ENCODE measurements around the gene GART. TPM values are rescaled to one million over a fixed set of nuclear protein-coding genes. Genes with fewer than 3 reads are reported as not detected.
A peak's percentile ranks its signal among the peaks of the same experiment; 100 is the strongest.

GART gene
- 166 and 240 TPM in 2 replicates for total RNA-seq (2022)
- Bru-seq, nascent RNA: percentile 91 among the genes with signal in this experiment
- percentile 94 among the genes with signal in this experiment for BruChase-seq, experiment 1, labeled RNA remaining after a 6-hour chase
- BruChase-seq, experiment 2, labeled RNA remaining after a 2-hour chase: percentile 91 among the genes with signal in this experiment
- long read RNA-seq, transcript GART-203 (22 exons, 3,341 nt): major isoform, 429 of 634 reads
- long read RNA-seq, transcript GART-201 (11 exons, 2,149 nt): minor isoform, 64 of 634 reads
- long read RNA-seq, partial matches to known transcripts: 54 of 634 reads
- long read RNA-seq, other reads (novel, unspliced or antisense): 87 of 634 reads

DNA sequence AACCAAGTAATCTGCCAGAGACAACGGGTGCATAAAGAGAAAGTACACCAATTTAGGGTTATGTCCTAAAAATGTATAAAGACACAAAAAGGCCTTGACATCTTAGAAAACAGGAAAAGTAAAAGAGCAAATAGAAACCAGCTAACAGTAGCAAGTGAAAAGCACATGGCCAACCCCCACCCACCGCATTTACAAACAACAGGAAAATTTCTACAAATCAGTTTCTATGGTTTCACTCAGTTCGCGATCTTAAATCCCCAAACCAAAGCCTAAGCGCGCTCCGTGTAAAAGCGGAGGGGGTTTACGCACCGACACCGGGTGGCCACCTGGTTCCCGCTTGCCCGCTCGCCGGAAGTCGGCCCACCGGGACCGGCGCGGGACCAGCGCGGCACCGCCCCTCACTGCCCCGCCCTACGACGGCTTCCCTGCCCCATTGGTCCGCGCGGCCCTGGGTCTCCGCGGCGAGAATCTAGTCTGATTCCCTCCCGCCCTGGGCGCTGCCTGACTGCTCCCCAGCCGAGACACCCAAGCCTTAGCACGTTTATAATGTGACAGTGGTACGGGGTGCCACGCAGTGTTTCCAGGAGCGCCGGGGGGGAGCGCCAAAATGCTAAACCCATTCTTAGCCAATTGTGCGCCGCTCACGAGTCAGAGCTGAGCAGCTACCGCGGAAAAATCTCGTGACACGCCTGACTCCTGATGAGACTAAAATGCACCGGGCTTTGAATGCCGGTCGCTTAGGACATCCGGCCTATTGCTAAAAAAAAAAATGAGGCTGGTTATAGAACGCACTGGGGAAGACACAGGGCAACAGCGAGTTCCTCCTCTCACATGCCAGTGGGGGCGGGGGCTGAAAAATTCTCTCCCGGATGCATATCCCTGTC lies at the start of gene GART:
TSS of gene GART (minus strand) at position 362 of the 884 bp plus-strand sequence. CDS start 2,802 bp downstream, outside the sequence.
- POLR2A ChIA-PET: interaction anchor here (0.7 to 9.0 kb wide), 24 partner anchors 11 to 770 kb away, joined by 3 to 89 read pairs (median 6); partner anchors contain the start of genes CRYZL1, DNAJC28, DONSON and IFNAR1
- Mint-ChIP-seq H3K9me3 (ENCODE audit: unreplicated experiment) (no peaks in the 10 kb centered on the region), H3K4me3 (ENCODE audit: unreplicated experiment) (peak within 1 kb of the TSS; percentile 81), H3K27me3 (ENCODE audit: insufficient read depth, unreplicated experiment) (no peaks in the 10 kb centered on the region), H3K36me3 (ENCODE audit: insufficient read depth, unreplicated experiment) (peaks cover 53% of the 10 kb centered on the region), H3K4me1 (ENCODE audit: insufficient read depth, unreplicated experiment) (peaks cover 24% of the 10 kb centered on the region), H3K27ac (ENCODE audit: low read depth, unreplicated experiment) (peak within 1 kb of the TSS; percentile 99)
- intact Hi-C loops (cut with micrococcal nuclease): no loop called here
- CTCF ChIA-PET: no interaction called here
- DNase-seq (ENCODE audit: unreplicated experiment): peak; percentile 88
- BruUV-seq (replicated peaks): no TSS peak
- TF ChIP-seq, protein P1, sequence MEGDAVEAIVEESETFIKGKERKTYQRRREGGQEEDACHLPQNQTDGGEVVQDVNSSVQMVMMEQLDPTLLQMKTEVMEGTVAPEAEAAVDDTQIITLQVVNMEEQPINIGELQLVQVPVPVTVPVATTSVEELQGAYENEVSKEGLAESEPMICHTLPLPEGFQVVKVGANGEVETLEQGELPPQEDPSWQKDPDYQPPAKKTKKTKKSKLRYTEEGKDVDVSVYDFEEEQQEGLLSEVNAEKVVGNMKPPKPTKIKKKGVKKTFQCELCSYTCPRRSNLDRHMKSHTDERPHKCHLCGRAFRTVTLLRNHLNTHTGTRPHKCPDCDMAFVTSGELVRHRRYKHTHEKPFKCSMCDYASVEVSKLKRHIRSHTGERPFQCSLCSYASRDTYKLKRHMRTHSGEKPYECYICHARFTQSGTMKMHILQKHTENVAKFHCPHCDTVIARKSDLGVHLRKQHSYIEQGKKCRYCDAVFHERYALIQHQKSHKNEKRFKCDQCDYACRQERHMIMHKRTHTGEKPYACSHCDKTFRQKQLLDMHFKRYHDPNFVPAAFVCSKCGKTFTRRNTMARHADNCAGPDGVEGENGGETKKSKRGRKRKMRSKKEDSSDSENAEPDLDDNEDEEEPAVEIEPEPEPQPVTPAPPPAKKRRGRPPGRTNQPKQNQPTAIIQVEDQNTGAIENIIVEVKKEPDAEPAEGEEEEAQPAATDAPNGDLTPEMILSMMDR (IDR thresholded peaks at IDR 0.05; ENCODE audit: unreplicated experiment): no peak

GRCh38 chr21:33588485-33589335 lies 46.8 kb upstream of the GART start, which contains the start of gene DONSON:
Gene DONSON (minus strand): TSS chr21:33588684. CDS start chr21:33588641, 43 bp downstream.
- ChIA-PET CTCF (interaction anchor here (0.6 to 3.4 kb wide), 4 partner anchors 17 to 21 kb away, joined by 3 to 19 read pairs (median 3); no protein-coding TSS in a partner anchor), POLR2A (interaction anchor here (0.6 to 3.0 kb wide), 23 partner anchors 9 to 817 kb away, joined by 3 to 25 read pairs (median 5); partner anchors contain the start of genes CRYZL1, GART, PAXBP1 and SON)
- no TSS peak for BruUV-seq (replicated peaks)
- H3K9me3 Mint-ChIP-seq (ENCODE audit: unreplicated experiment): no peaks in the 10 kb centered on the region
- H3K4me1 Mint-ChIP-seq (ENCODE audit: insufficient read depth, unreplicated experiment): peaks cover 5% of the 10 kb centered on the region
- DNase-seq (ENCODE audit: unreplicated experiment): peak; percentile 80
- no peaks in the 10 kb centered on the region for H3K27me3 Mint-ChIP-seq (ENCODE audit: insufficient read depth, unreplicated experiment)
- H3K4me3 Mint-ChIP-seq (ENCODE audit: unreplicated experiment): peak within 1 kb of the TSS; percentile 88
- intact Hi-C loops (cut with micrococcal nuclease): loop anchor here (5.0 kb wide), 1 partner anchor 304 kb away; no protein-coding TSS in a partner anchor
- H3K27ac Mint-ChIP-seq (ENCODE audit: low read depth, unreplicated experiment): peak within 1 kb of the TSS; percentile 67
- H3K36me3 Mint-ChIP-seq (ENCODE audit: insufficient read depth, unreplicated experiment): peaks cover 5% of the 10 kb centered on the region
- TF ChIP-seq, protein P1 (IDR thresholded peaks at IDR 0.05; ENCODE audit: unreplicated experiment): no peak

GRCh38 chr21:33587792-33588484 lies 46.0 kb upstream of the GART start:
- DNase-seq (ENCODE audit: unreplicated experiment): peak; percentile 40
- no peaks in the 10 kb centered on the region for H3K27me3 Mint-ChIP-seq (ENCODE audit: insufficient read depth, unreplicated experiment)
- peak overlapping the region; percentile 67 for H3K27ac Mint-ChIP-seq (ENCODE audit: low read depth, unreplicated experiment)
- no TSS peak for BruUV-seq (replicated peaks)
- no peaks in the 10 kb centered on the region for H3K9me3 Mint-ChIP-seq (ENCODE audit: unreplicated experiment)
- H3K4me1 Mint-ChIP-seq (ENCODE audit: insufficient read depth, unreplicated experiment): peaks cover 5% of the 10 kb centered on the region
- POLR2A ChIA-PET: interaction anchor here (0.6 to 3.0 kb wide), 20 partner anchors 10 to 817 kb away, joined by 3 to 25 read pairs (median 5); partner anchors contain the start of genes CRYZL1, GART, PAXBP1 and SON
- intact Hi-C loops (cut with micrococcal nuclease): loop anchor here (5.0 kb wide), 1 partner anchor 304 kb away; no protein-coding TSS in a partner anchor
- TF ChIP-seq, protein P1 (IDR thresholded peaks at IDR 0.05; ENCODE audit: unreplicated experiment): peak; percentile 6
- peaks cover 5% of the 10 kb centered on the region for H3K36me3 Mint-ChIP-seq (ENCODE audit: insufficient read depth, unreplicated experiment)
- CTCF ChIA-PET: interaction anchor here (1.3 kb wide), 1 partner anchor 18 kb away, joined by 3 read pairs; no protein-coding TSS in a partner anchor
- peak overlapping the region; percentile 88 for H3K4me3 Mint-ChIP-seq (ENCODE audit: unreplicated experiment)
